AG04450 (cell line): ENCODE measurements around the gene CRACR2A. TPM values are rescaled to one million over a fixed set of nuclear protein-coding genes. Genes with fewer than 3 reads are reported as not detected.
A peak's percentile ranks its signal among the peaks of the same experiment; 100 is the strongest.

Experiments used
- CTCF ChIA-PET: fragments of 300-600, 350-600 bp; formaldehyde crosslinking; extraction: SDS; loops from one replicate; lab custom pipeline; 2022; ENCODE audit warnings: antibody characterized with exemption, inconsistent platforms; lab: Charles Lee
- POLR2A ChIA-PET: fragments of 350-600 bp; formaldehyde crosslinking; extraction: SDS; loops from one replicate; lab custom pipeline; 2021; ENCODE audit warnings: antibody characterized with exemption, inconsistent platforms; lab: Yijun Ruan, JAX
- DNase-seq: peaks from one replicate; pipeline ENCODE4 v3.0.0-alpha.2; 2011; ENCODE audit warnings: low read depth, low spot score
- H3K27ac ChIP-seq: one replicate; pipeline ENCODE4 v1.5.1; 2012; ENCODE audit warnings: low read depth, low read length, control low read depth
- H3K27me3 ChIP-seq: one replicate; pipeline ENCODE4 v1.6.0; 2012; ENCODE audit warnings: low read length; ENCODE audit not compliant: control insufficient read depth, insufficient read depth
- H3K4me3 ChIP-seq: 2 replicates; pipeline ENCODE4 v1.5.1; 2011; ENCODE audit warnings: mild to moderate bottlenecking, low read depth, low read length, control low read depth
- H3K9me3 ChIP-seq: 2 replicates; pipeline ENCODE4 v1.5.1; 2012; ENCODE audit warnings: low read length; ENCODE audit not compliant: control insufficient read depth, insufficient read depth
- CTCF ChIP-seq: IDR thresholded peaks from 2 replicates; pipeline ENCODE4 v1.5.1; 2011; ENCODE audit warnings: low read depth, low read length, control low read depth, inconsistent platforms
- polyA plus RNA-seq: library from polyadenylated mRNA; depleted of rRNA; stranded (reverse); fragments of >200 nt; gene quantifications from 2 replicates; pipeline ENCODE4 v1.2.3, GENCODE V29; 2011

Gene CRACR2A
- polyA plus RNA-seq, 1 experiment = 1.1 TPM

- ChIA-PET CTCF (interaction anchor here (1.0 to 1.7 kb wide), 4 partner anchors 9 to 452 kb away, joined by 4 to 5 read pairs (median 4); no protein-coding TSS in a partner anchor), POLR2A (no interaction called here)
- Histone ChIP-seq H3K27ac (no peak overlapping the region), H3K9me3 (peaks cover 3% of the 10 kb centered on the region; the same call in 1 of the 2 replicates), H3K4me3 (peak overlapping the region; percentile 46), H3K27me3 (no peaks in the 10 kb centered on the region)
- no peak for DNase-seq
- no peak for TF ChIP-seq CTCF
Observed at GRCh38 chr12:3752096-3752709, 706 bp downstream of the CRACR2A start.

- ChIA-PET CTCF (no interaction called here), POLR2A (no interaction called here)
- Histone ChIP-seq H3K9me3 (peaks cover 3% of the 10 kb centered on the region; the same call in 1 of the 2 replicates), H3K27me3 (no peaks in the 10 kb centered on the region), H3K4me3 (no peak overlapping the region), H3K27ac (no peak overlapping the region)
- TF ChIP-seq CTCF = no peak
- DNase-seq = no peak
Observed at GRCh38 chr12:3751151-3752095, 1.5 kb downstream of the CRACR2A start.

GRCh38 chr12:3750616-3751015 lies 2.3 kb downstream of the CRACR2A start:
- POLR2A ChIA-PET = no interaction called here

GRCh38 chr12:3748620-3749019 lies 4.3 kb downstream of the CRACR2A start:
- no peak for DNase-seq
- peaks cover 3% of the 10 kb centered on the region; the same call in 1 of the 2 replicates for H3K9me3 ChIP-seq
- no peak overlapping the region for H3K4me3 ChIP-seq
- no peaks in the 10 kb centered on the region for H3K27me3 ChIP-seq
- CTCF ChIA-PET = interaction anchor here (0.7 kb wide), 1 partner anchor 25 kb away, joined by 3 read pairs; no protein-coding TSS in a partner anchor
- TF ChIP-seq CTCF = no peak
- POLR2A ChIA-PET = no interaction called here
- no peak overlapping the region for H3K27ac ChIP-seq

More at GRCh38 chr12:3750616-3751015, 2.3 kb downstream of the CRACR2A start:
- no peak for DNase-seq
- no peak overlapping the region for H3K27ac ChIP-seq
- H3K9me3 ChIP-seq = peaks cover 3% of the 10 kb centered on the region; the same call in 1 of the 2 replicates
- no peak overlapping the region for H3K4me3 ChIP-seq
- no peaks in the 10 kb centered on the region for H3K27me3 ChIP-seq
- CTCF ChIA-PET = no interaction called here
- no peak for TF ChIP-seq CTCF
